H1 (cell line): ENCODE measurements around the gene ACSF2.
A peak's percentile ranks its signal among the peaks of the same experiment; 100 is the strongest.

Source experiments
- CREB1 ChIP-seq: IDR thresholded peaks from 2 replicates; pipeline ENCODE4 v1.6.1; 2012; ENCODE audit warnings: inconsistent platforms
- CTCF ChIP-seq, 3 experiments: IDR thresholded peaks; 1 replicate in 2 of 3; 2 replicates in 1 of 3; pipeline versions ENCODE4 v1.5.1 to v1.6.1; 2011; ENCODE audit warnings: low read length in 3 of 3, mild to moderate bottlenecking in 3 of 3, inconsistent platforms in 2 of 3, low read depth in 1 of 3, moderate library complexity in 1 of 3; ENCODE audit not compliant: insufficient read depth in 1 of 3; ENCODE audit errors: control extremely low read depth in 1 of 3
- EZH2 ChIP-seq: fragments of 200-600 bp; sonication (generic); IDR thresholded peaks from 2 replicates; pipeline ENCODE4 v1.7.1; 2012; ENCODE audit warnings: low read depth, mild to moderate bottlenecking, moderate library complexity, low read length, inconsistent platforms; ENCODE audit not compliant: severe bottlenecking
- MAFK ChIP-seq: IDR thresholded peaks from 2 replicates; pipeline ENCODE4 v1.6.1; 2012; ENCODE audit warnings: low read depth, mild to moderate bottlenecking, improper control_type of control experiment, low read length
- POLR2A ChIP-seq, 2 experiments: IDR thresholded peaks; 1 replicate in 1 of 2; 2 replicates in 1 of 2; pipeline ENCODE4 v1.6.1; 2011; ENCODE audit warnings: low read depth in 2 of 2, low read length in 2 of 2, mild to moderate bottlenecking in 2 of 2; ENCODE audit errors: control extremely low read depth in 1 of 2
- SIN3A ChIP-seq, 2 experiments: IDR thresholded peaks in 1 of 2; conservative IDR thresholded peaks in 1 of 2; 2 replicates each; pipeline ENCODE4 v1.6.1; 2011 to 2012; ENCODE audit warnings: low read length in 2 of 2, improper control_type of control experiment in 1 of 2, low read depth in 1 of 2, mild to moderate bottlenecking in 1 of 2
- TAF1 ChIP-seq: IDR thresholded peaks from 2 replicates; pipeline ENCODE4 v1.6.1; 2011; ENCODE audit warnings: mild to moderate bottlenecking, low read depth, low read length
- TBP ChIP-seq: IDR thresholded peaks from 2 replicates; pipeline ENCODE4 v1.6.1; 2011; ENCODE audit warnings: low read depth, low read length, improper control_type of control experiment
- TCF12 ChIP-seq: IDR thresholded peaks from 2 replicates; pipeline ENCODE4 v1.6.1; 2011; ENCODE audit warnings: low read depth, mild to moderate bottlenecking, low read length
- TEAD4 ChIP-seq: IDR thresholded peaks from 2 replicates; pipeline ENCODE4 v1.6.1; 2012; ENCODE audit warnings: low read depth, low read length, inconsistent platforms, mixed read lengths
- ZNF274 ChIP-seq: IDR thresholded peaks from 2 replicates; pipeline ENCODE4 v1.7.0; 2012; ENCODE audit warnings: low read length, borderline replicate concordance; ENCODE audit errors: extremely low read depth

GRCh38 chr17:50479522-50480141 is 53.6 kb downstream of the ACSF2 start:
- no peak for TF ChIP-seq TEAD4
- no peak for TF ChIP-seq MAFK
- TF ChIP-seq EZH2, result no peak
- peak; percentile 33; the same call in 1 of the 2 replicates for TF ChIP-seq CREB1
- TF ChIP-seq ZNF274, result no peak
- no peak; a peak in 1 of 3 replicates for TF ChIP-seq POLR2A (IDR thresholded peaks at IDR 0.05; ENCODE audit: control extremely low read depth in 1 of 2, low read depth in 2 of 2, low read length in 2 of 2)
- peak; percentile 72 to 85 (median 80) for TF ChIP-seq CTCF (IDR thresholded peaks at IDR 0.05; ENCODE audit: control extremely low read depth in 1 of 3, insufficient read depth in 1 of 3, low read depth in 1 of 3, low read length in 3 of 3)
- TF ChIP-seq TCF12, result no peak
- TF ChIP-seq TAF1, result 0 out of 2 replicates have a peak, but pooled peaks have one; percentile 17
- TF ChIP-seq SIN3A (conservative IDR thresholded peaks at IDR 0.05 in 1 of 2, IDR thresholded peaks at IDR 0.05 in 1 of 2; ENCODE audit: low read depth in 1 of 2, low read length in 2 of 2), result peak in 1 of 2 experiments; percentile 74; a peak in 1 of 4 replicates
- TF ChIP-seq TBP, result no peak
